GM19452 (cell line): ENCODE measurements around the gene IGSF3.

ENCODE experiments used
- ATAC-seq: cut with Tn5 transposase; IDR thresholded peaks from one replicate; pipeline ENCODE4 v1.9.1; 2021; ENCODE audit not compliant: unreplicated experiment

The IGSF3 gene

DNA sequence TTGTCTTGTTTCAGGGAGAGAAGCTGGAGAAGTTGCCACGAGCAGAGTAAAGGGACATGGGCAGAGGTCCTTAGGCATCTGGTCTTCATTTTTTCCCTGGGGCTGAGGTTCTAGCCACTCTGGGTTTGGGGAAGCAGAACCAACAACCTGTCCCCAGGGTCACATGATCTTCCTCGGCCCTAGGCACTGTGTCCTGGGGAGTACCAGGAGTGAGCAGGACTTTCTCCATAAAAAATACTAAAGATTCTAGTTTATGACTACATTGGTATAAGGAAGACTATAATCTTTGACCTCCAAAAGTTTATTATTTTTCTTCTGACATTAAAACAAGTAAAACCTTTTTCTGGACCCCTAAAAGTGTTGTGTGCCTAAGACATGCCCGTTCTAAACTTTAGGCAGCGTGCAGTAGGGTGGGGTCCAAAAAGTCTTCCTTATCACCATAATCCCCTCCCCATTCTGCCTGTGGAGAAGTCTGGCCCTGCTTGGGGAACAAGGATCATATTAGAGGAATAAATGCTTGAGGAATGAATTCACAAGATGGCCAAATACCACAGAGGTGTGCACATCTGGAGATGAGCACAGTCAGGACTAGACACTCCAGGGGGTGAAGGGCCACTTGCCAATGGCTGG is 19.3 kb upstream of the IGSF3 start:
- no peak for ATAC-seq

DNA sequence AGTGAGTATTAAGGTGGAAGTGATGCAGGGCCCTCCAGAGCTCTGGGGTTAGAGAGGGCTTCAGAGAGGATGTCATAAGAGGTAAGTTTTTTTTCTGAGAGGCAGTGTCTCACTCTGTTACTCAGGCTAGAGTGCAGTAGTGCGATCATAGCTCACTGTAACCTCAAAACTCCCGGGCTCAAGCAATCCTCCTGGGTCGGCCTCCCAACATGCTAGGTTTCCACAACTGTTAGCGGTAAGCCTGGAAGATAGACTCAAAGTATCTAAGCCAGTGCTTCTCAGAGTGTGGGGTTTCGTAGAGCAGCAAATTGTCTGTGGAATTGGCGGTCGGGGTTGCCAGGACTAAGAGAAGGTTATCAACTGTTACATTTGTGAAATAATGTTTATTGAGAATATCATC is 18.6 kb upstream of the IGSF3 start:
- no peak for ATAC-seq

DNA sequence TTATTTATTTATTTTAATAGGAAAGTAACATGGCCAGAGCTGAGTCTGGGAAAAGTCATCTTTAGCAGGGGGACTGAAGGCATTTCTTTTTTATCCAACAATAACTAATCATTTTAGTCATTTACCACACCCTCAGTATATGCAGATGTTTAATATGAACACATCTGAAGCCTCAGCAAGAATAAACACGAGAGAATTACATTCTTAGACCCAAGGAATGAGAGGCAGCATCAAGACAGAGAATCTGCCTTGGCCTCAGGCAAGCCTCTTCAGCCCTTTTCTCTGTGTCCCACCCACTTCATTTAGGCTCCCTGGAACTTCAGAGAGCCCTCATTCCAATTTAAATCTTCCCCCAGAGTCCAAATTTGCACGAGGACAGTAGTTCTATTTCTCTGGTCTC is 17.0 kb upstream of the IGSF3 start:
- ATAC-seq, result no peak

DNA sequence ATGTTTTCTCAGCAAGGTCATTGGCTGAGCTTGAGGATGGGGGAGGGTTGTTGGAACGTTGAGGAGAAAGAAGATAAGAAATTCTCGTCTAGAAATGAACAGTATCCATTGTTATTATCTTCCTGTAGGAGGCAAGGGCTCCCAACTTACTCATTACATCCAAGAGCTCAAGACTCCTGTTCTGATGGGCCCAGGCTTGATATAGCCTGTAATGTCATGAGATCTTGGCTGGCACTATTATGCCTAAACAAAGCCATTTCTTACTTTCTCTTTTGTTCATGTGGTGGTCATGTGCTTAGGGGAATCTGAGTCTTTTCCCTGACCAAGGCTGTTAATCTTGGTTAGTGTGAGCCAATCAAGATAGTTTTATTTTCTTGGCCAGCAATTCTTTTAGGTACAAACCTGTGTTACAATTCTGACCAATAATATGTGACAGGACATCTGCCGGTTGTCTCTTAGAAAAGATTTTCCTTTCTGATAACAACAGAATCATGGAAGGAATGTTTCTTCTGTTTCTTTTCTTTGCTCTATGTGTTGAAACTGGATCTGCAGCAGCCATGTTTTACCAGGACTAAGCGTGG is 15.2 kb upstream of the IGSF3 start:
- ATAC-seq, result no peak

GRCh38 chr1:116681343-116681899 is 13.9 kb upstream of the IGSF3 start:
- ATAC-seq, result no peak

GRCh38 chr1:116680752-116681151 is 13.2 kb upstream of the IGSF3 start:
- ATAC-seq, result no peak

DNA sequence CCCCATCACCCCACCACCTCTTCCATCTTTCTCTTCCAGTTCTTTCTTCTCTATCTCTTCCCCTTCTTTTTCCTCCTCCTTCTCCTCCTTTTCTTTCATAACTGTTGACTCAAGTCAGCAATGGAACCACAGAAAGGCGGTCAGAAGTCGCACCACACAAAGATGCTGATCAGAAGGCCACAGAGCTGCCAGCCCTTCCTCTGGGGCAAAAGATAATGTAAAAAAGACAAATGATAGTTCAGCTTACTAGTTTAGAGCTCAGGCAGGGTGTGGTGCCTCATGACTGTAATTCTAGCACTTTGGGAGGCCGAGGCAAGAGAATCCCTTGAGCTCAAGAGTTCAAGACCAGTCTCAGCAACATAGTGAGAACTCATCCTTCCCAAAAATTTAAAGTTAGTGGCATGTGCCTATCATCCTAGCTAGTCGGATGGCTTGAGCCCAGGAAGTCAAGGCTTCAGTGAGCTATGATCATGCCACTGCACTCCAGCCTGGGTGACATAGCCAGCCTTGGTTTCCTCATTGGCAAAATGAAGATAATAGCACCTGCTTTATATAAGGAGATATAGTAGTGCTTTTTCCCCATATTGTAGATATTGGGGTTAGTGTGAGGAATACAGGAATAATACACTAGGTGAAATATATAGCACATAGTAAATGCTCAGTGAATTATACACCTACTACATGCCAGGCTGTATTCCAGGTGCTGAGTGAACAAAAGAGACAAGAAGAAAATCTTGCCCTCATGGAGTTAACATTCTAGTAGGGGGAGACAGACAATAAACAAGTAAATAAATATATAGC is 12.5 kb upstream of the IGSF3 start:
- ATAC-seq, result no peak

DNA sequence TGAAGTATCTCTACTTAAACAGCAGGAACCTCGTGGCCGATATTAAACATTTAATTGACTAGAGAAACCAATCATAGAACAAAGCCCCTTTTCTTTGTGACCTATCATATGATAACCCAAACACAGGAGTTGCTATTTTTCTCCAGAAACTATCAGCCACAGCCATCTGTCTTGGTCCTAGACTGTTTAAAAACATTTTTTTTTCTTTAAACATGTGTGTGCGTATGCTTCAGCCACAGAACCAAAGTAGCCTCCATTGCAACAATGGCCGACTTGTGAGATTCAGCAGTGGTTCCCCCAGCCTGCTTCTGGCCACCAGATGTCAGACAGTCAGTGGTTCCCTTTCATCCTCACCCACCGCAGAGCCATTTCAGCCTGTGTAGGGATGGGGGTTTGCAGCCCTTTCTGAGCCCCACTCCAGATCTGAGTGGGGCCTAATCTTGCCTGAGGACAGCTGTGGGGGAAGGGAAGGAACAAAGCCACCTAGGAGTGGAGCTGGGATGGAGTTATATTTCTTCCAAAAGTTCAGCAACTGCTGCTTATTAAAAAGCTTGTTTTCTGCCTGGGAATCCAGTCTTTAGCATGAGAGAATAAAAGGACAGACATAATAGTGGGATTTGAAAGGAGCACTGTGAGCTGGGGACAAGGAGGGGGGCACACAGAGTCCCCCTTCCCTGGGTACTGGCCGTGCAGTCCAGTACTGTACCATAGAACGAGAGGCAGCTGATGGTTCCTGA is 11.7 kb upstream of the IGSF3 start:
- no peak for ATAC-seq

- ATAC-seq, result no peak
Measured at GRCh38 chr1:116678732-116679090, 11.2 kb upstream of the IGSF3 start.

- no peak for ATAC-seq
Measured at GRCh38 chr1:116677474-116678062, 10.0 kb upstream of the IGSF3 start.

DNA sequence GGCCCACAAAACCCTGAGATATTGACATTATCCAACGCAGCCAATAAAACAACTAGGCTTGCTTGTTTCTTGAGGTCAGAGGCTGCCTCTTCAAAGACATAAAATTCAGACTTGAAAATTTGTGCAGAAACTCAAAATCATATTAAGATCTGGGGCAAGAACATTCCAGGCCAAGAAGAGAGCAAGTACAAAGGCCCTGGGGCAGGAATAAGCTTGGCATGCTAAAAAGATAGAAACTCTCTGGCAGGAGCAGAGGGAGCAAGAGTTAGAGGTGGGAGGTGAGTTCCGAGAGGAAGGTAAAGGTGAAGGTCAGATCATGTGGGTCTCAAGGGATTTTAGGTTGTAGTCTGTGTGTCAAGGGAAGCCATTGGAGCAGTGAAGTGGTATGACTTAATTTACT is 8.8 kb upstream of the IGSF3 start:
- no peak for ATAC-seq

- no peak for ATAC-seq
Measured at GRCh38 chr1:116674751-116675150, 7.2 kb upstream of the IGSF3 start.

DNA sequence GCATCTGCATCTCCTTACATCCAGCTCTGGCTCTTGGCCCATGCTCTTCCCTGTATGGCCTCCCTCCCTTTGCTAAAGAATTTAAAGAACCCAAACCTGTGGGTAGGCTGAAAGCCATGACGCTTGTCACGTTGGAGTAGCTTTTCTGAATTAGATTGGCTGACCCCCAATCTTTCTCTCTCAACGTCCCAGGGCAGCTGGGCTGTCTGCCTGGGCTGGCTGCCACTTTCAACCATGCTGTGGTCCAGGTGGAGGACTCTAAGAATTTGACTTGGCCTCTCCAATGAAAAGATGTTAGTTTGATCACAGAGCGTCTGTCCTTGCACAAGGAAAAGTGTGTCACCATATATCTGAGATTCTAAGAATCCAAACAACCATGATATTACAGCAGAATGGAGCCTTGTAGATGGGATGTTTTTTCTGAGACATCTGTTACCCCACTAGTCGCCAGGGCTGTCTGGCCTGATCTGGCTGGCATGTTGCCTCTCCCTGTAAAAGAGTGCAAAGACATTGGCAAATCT is 6.5 kb upstream of the IGSF3 start:
- ATAC-seq, result no peak

DNA sequence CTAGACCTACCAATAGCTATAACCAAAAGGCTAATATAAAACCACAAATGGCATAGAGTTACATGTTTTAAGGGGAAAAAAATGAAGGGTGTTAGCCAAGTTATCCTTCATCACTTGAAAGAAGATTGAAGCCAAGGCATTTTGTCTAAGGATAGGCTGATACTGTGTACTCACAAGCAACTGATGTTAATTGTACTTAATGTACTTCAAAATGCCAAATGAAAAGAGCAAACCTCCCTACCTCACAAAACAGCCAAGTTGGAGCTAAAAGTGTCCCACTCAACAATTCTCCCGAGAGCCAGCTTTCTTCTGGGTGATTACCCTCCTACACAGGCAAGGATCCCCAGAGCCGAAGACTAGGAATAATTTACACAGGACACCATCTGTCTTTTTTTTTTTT is 4.4 kb upstream of the IGSF3 start:
- ATAC-seq, result no peak

DNA sequence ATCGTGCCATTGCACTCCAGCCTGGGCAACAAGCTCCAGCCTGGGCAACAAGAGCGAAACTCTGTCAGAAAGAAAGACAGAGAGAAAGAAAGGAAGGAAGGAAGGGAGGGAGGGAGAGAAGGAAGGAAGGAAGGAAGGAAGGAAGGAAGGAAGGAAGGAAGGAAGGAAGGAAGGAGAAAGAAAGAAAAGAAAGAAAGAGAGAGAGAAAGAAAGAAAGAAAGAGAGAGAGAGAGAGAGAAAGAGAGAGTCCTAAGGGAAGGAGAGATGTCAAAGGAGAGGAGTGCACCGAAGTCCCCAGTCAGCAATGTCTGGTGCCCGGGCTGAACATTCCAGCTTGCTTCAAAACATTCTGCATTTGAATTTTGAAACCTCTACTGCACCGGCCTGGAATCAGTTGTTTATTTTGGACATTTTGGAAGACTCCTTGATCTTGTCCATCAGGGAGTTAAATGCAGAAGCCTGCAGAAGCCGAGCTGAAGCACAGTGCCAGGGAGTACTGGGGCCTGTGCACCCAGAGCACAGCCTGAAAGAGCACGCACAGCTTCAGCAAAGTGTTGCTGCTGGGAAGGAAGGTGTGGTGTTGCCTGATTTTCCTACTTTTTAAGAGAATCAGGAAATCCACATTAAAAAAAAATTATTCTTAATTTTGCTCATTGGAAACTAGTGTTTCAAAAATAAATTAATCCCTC is 3.7 kb upstream of the IGSF3 start:
- no peak for ATAC-seq

- ATAC-seq, result no peak
Measured at GRCh38 chr1:116668277-116668676, 744 bp upstream of the IGSF3 start.

- ATAC-seq, result no peak
Measured at GRCh38 chr1:116667078-116667574, 407 bp downstream of the IGSF3 start.

GRCh38 chr1:116666187-116667077 is 1.1 kb downstream of the IGSF3 start:
- ATAC-seq, result no peak

DNA sequence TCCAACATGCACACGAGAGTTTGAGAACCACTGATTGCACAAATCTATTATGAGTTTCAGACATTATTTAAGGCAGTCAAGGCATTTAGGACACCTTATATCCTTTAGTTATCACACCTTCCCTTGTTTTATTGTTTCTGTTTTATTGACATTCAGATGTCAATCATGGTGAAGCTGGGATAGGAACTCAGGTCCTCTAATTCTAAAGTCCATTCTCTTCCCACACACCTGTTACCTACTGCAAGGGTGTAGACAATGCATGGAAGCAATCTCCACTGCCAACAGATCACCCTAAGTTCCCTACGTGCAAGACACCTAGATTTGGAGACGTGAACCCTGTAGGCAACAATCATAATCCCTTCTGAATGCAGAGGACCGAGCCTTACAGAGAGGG is 2.6 kb downstream of the IGSF3 start:
- no peak for ATAC-seq
